HCT116 (cell line): ENCODE data around the gene TNFAIP8.
A peak's percentile ranks its signal among the peaks of the same experiment; 100 is the strongest.

Experiments
- CEBPB ChIP-seq: IDR thresholded peaks from 2 replicates; pipeline ENCODE4 v1.6.1; 2012; ENCODE audit warnings: low read depth
- EGR1 ChIP-seq: IDR thresholded peaks from 2 replicates; pipeline ENCODE4 v1.6.1; 2012; ENCODE audit warnings: low read depth
- EZH2 ChIP-seq: fragments of 200-600 bp; sonication (generic); IDR thresholded peaks from 2 replicates; pipeline ENCODE4 v1.6.1; 2017; ENCODE audit warnings: antibody characterized with exemption, mixed run types
- EZH2phosphoT487 ChIP-seq: fragments of 200-600 bp; IDR thresholded peaks from 2 replicates; pipeline ENCODE4 v1.6.1; 2018; ENCODE audit warnings: antibody characterized with exemption, borderline replicate concordance
- POLR2A ChIP-seq: IDR thresholded peaks from 2 replicates; pipeline ENCODE4 v1.7.0; 2011; ENCODE audit warnings: borderline replicate concordance; ENCODE audit not compliant: insufficient read depth, insufficient read length; ENCODE audit errors: extremely low read depth
- POLR2AphosphoS5 ChIP-seq: IDR thresholded peaks from 2 replicates; pipeline ENCODE4 v1.6.1; 2011; ENCODE audit warnings: mild to moderate bottlenecking, low read depth, low read length, moderate library complexity
- RAD21 ChIP-seq: IDR thresholded peaks from 2 replicates; pipeline ENCODE4 v1.6.1; 2012; ENCODE audit warnings: low read depth, mild to moderate bottlenecking
- YY1 ChIP-seq: IDR thresholded peaks from 2 replicates; pipeline ENCODE4 v1.6.1; 2011; ENCODE audit warnings: low read length, low read depth, moderate library complexity, mild to moderate bottlenecking; ENCODE audit not compliant: insufficient replicate concordance; ENCODE audit errors: extremely low read depth
- TF ChIP-seq, protein P1 (sequence below), 3 experiments: fragments of 200-600 bp in 1 of 3; sonication (generic) in 1 of 3; IDR thresholded peaks in 2 of 3; conservative IDR thresholded peaks in 1 of 3; 2 replicates each; pipeline ENCODE4 v1.5.1; 2012 to 2017; ENCODE audit warnings: low read depth in 2 of 3, low read length in 2 of 3, antibody characterized with exemption in 1 of 3, borderline replicate concordance in 1 of 3, control low read depth in 1 of 3, mild to moderate bottlenecking in 1 of 3, mixed read lengths in 1 of 3, mixed run types in 1 of 3, moderate library complexity in 1 of 3; ENCODE audit not compliant: insufficient read depth in 1 of 3
- TF ChIP-seq, protein P2 (sequence below): IDR thresholded peaks from 2 replicates; pipeline ENCODE4 v1.6.1; 2012

DNA sequence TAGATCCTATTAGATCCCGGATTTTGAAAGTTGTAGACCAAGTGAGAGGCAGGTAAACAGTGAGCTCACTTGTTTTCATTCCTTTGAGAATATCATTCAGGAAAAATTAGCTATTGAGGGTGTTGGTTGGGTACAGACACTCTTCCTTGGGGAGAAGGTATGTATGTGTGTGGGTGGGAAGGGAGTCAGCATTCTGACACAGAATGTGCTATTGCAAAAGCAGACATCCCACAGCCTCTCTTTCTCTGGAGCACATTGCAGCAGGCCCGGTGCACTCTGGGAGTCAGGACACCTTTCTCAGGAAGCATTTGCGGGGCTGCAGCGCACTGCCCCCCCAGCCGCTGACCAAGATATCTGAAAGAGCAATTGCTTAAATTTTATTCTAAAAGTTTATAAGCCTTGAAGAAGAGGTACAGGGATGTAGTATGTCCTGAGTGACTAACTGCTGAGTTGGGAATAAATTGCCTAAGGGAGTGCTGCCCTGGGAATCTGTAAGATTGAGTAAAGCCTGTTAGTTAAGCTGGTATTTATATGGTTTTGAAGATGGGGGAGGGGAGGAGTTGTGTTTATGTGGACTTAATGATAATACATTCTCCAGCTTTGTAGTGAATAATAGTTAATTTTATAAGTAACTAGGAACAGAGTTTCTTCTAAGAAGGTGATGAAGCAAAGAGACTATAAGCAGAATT lies 5.2 kb downstream of the TNFAIP8 start:
- TF ChIP-seq POLR2AphosphoS5: no peak
- TF ChIP-seq, protein P1, sequence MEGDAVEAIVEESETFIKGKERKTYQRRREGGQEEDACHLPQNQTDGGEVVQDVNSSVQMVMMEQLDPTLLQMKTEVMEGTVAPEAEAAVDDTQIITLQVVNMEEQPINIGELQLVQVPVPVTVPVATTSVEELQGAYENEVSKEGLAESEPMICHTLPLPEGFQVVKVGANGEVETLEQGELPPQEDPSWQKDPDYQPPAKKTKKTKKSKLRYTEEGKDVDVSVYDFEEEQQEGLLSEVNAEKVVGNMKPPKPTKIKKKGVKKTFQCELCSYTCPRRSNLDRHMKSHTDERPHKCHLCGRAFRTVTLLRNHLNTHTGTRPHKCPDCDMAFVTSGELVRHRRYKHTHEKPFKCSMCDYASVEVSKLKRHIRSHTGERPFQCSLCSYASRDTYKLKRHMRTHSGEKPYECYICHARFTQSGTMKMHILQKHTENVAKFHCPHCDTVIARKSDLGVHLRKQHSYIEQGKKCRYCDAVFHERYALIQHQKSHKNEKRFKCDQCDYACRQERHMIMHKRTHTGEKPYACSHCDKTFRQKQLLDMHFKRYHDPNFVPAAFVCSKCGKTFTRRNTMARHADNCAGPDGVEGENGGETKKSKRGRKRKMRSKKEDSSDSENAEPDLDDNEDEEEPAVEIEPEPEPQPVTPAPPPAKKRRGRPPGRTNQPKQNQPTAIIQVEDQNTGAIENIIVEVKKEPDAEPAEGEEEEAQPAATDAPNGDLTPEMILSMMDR (IDR thresholded peaks at IDR 0.05 in 2 of 3, conservative IDR thresholded peaks at IDR 0.05 in 1 of 3; ENCODE audit: borderline replicate concordance in 1 of 3, insufficient read depth in 1 of 3, low read depth in 2 of 3, low read length in 2 of 3): no peak
- TF ChIP-seq POLR2A: no peak
- TF ChIP-seq YY1: no peak
- no peak for TF ChIP-seq RAD21
- no peak for TF ChIP-seq EZH2
- TF ChIP-seq, protein P2, sequence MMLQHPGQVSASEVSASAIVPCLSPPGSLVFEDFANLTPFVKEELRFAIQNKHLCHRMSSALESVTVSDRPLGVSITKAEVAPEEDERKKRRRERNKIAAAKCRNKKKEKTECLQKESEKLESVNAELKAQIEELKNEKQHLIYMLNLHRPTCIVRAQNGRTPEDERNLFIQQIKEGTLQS: no peak
- no peak for TF ChIP-seq EZH2phosphoT487
- peak; percentile 43 for TF ChIP-seq EGR1
- no peak for TF ChIP-seq CEBPB
